Measurements from ENCODE around the gene RFLNA.

The RFLNA gene

DNA sequence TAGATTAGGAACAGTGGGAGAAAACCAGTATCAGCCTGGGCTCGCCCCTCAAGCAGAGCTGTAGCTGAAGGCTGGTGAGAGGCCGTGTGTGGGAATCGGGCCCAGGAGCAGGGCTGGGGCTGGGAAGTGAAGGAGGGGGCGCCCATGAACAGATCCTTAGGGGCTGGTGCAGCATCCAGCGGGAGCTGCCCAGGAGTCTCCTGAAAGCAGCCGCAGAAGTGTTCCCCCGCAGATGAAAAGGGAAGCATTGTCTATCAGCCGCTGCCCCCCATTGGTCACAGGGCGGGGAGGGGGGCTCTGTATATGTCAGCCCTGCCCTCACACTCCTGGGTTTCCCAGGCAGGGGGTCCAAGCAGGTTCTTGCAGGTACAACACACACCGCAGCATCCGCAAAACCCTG is 15.6 kb upstream of the RFLNA start:
- in situ Hi-C loops (cut with HindIII; ENCODE audit: low pct_ligation_motif_present, low pct_unique_long_range_greater_than_20kb, low sequenced_read_pairs), result no loop called here
- DNase-seq, result no peak

DNA sequence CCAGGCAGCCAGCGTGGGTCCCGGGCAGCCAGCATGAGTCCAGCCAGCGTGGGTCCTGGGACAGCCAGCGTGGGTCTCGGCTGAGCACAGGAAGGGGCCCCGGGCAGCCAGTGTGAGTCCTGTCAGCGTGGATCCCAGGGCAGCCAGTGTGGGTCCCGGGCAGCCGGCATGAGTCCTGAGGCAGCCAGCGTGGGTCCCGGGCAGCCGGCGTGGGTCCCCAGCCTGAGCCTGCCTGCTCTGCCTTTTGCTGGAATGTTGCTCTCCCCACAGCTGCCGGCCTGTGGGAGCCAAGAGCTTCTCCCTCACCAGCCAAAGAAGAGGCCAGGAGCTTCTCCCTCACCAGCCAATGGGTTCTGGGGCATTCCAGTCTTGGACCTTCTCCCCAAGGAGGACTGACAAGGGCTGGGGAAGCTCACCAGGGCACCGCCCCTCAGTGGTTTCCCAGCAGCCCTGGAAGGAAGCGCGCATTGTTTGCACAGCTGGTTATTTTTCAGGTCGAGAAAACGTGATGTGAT is 15.0 kb upstream of the RFLNA start:
- no peak for DNase-seq
- in situ Hi-C loops (cut with HindIII; ENCODE audit: low pct_ligation_motif_present, low pct_unique_long_range_greater_than_20kb, low sequenced_read_pairs), result no loop called here

DNA sequence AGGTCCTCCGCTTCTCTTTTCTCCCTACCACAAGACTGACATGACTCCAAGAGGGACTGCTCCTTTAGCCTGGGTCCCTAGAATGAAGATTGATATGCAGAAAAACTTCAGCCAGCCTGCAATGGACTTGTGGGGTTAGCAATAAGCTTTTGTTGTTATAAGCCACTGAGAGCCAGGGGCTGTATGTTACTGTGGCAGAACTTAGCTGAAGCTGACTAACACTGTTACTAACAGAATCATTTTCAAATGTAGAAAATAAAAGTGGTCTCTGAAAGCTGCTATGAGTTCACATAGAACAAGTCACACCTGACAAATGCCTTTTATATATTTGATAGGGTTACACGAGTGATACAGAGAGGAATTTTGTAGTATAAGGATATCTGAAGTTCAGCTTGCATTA is 13.6 kb upstream of the RFLNA start:
- in situ Hi-C loops (cut with HindIII; ENCODE audit: low pct_ligation_motif_present, low pct_unique_long_range_greater_than_20kb, low sequenced_read_pairs), result no loop called here
- DNase-seq, result no peak

DNA sequence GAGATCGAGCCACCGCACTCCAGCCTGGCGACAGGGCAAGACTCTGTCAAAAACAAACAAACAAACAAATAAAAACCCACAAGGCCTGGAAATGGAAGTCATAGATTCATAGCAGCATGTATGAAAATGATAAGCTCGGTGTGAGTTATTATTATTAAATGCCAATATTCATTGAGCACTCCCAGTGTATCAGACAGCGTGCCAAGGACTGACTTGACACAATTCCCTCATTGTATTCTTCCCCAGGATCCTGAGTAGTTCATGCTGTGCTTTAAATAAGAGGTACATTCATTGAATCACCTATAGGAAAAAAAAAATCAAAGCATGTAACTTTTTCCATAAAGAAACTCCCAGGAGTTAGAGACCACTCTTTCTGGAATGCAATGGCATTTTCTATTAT is 12.6 kb upstream of the RFLNA start:
- in situ Hi-C loops (cut with HindIII; ENCODE audit: low pct_ligation_motif_present, low pct_unique_long_range_greater_than_20kb, low sequenced_read_pairs), result no loop called here
- no peak for DNase-seq

DNA sequence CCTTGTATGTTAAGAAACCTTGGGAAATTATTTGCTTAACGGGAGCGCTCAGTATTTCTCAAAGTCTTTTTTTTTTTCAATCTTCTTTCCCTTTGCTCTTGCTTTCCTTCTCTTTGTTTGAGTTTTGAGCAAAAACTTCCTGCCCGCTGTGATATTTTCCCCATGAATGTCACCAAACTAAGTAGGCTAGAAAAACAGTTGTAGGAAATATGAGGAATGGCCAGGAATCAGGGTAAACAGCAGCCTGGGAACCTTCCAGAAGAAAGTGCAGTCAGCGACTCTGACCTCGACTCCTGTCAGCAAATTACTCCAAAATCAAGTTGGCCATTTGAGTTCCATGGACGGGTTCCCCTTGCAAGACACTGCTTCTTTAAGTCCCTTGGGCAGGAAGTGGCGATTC is 11.6 kb upstream of the RFLNA start:
- in situ Hi-C loops (cut with HindIII; ENCODE audit: low pct_ligation_motif_present, low pct_unique_long_range_greater_than_20kb, low sequenced_read_pairs), result no loop called here
- DNase-seq, result no peak

DNA sequence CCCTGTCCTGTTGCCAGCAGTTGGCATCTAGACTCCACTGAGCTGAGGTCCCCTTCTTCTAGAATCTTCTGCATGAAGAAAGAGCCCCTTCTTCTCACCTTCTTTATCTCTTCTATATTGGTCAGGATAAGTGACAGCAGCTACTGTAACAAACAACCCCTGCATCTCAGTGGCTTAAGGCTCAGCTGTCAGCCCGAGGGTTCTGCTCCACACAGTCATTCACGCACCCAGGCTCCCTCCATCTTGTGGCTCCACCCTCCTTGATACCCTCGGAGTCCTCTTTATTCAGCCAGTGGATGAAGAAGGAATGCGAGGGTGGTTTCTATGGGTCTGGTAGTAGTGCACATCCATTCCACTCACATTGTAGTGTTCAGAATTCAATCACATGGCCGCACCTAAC is 10.5 kb upstream of the RFLNA start:
- in situ Hi-C loops (cut with HindIII; ENCODE audit: low pct_ligation_motif_present, low pct_unique_long_range_greater_than_20kb, low sequenced_read_pairs), result no loop called here
- DNase-seq, result no peak

DNA sequence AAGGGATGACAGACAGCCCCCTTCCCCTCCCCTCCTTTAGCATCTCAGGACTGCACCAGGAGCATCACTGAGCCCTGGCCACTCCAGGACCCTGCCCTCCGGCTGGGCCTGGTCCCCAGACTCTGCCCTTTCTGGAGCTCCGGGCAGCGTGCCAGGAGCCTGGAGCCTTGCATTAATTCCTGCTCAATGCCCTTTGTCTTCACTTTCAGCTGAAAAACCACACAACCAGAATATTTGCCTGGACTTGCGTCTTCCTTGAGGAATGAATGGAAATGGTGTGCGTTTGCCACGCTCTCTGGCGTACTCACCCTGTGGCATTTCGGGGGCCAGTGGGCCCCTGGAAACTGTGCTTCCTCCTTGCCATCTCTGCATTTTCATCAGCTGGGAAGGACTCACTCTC is 8.5 kb upstream of the RFLNA start:
- in situ Hi-C loops (cut with HindIII; ENCODE audit: low pct_ligation_motif_present, low pct_unique_long_range_greater_than_20kb, low sequenced_read_pairs), result no loop called here
- no peak for DNase-seq

DNA sequence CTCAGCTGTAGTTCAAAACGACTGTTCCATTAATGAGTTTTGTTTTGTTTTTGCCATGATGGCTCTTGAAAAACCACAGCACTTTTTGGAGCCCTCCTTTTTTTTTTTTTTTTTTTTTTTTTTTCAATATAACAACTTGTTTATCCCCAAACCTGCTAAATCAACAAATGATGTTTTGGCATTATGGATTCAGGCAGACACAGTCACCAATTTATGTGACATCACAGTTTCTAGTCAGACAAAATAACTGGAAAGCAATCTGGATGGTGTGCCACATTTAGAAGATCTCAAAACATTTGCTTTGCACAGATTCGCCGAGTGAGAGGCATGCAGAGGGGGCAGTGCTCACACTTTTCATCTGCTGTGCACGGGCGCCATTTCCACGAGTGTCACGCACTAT is 7.9 kb upstream of the RFLNA start:
- in situ Hi-C loops (cut with HindIII; ENCODE audit: low pct_ligation_motif_present, low pct_unique_long_range_greater_than_20kb, low sequenced_read_pairs), result no loop called here

DNA sequence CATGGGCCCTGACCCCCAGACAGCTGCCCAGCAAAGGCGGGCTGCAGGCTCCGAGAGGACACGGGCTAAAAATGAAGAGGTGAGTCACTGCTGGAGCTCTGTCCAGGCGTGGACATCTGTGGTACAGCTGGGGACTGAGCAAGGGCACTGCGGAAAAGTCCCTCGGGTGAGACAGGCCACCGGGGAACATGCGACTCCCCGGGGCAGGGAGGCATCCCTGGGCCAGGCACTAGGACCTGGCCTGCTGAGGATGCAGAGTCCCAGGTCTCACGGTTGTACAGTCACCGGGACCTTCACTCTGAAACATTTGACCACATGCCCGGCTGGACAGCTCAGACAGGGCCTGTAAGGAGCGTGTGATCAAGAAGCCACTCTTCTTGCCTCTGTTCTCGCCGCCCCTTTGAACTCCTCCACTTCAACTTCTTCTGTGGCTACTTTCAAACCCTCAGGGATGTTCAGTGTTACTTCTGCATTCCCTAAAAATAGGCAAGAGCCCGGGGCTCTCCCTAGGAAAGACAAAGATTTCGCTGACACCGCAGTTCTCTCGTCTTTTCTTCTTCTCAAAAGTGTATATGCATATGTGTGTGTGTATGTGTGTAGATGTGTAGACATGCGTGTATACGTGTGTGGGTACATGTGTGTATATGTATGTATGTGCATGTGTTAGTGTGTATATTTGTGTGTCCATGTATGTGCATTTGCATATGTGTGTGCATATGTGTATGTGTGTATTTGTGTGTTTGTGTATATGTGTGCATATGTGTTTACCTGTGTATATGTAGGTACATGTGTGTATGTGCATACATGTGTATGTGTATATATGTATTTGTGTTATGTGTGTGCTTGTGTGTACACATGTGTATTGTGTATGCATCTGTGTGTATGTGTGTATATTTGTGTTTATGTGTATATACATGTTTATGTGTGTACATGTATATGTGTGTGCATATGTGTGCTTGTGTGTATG is 5.0 kb upstream of the RFLNA start:
- no peak for DNase-seq
- in situ Hi-C loops (cut with HindIII; ENCODE audit: low pct_ligation_motif_present, low pct_unique_long_range_greater_than_20kb, low sequenced_read_pairs), result no loop called here

More for the DNA sequence above, 7.9 kb upstream of the RFLNA start:
- no peak for DNase-seq

DNA sequence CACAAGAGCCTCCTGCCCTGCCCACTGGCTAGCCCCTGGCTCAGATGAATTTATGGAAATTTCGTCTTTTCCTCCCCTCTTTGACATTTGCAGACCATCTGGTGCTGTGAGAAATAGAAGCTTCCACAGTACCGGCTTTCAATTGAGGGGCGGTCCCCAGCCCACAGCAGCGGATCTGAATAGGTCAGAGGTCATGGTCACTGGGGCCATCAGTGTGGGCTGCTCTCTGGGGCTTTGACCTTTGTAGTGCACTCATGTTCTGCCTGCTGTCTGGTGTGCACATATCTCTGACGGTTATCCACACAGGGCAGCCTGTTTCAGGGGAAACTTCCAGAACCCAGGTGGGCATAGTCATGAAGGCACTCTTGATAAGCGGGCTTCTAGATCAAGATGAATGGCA is 2.5 kb upstream of the RFLNA start:
- in situ Hi-C loops (cut with HindIII; ENCODE audit: low pct_ligation_motif_present, low pct_unique_long_range_greater_than_20kb, low sequenced_read_pairs), result no loop called here
- no peak for DNase-seq

DNA sequence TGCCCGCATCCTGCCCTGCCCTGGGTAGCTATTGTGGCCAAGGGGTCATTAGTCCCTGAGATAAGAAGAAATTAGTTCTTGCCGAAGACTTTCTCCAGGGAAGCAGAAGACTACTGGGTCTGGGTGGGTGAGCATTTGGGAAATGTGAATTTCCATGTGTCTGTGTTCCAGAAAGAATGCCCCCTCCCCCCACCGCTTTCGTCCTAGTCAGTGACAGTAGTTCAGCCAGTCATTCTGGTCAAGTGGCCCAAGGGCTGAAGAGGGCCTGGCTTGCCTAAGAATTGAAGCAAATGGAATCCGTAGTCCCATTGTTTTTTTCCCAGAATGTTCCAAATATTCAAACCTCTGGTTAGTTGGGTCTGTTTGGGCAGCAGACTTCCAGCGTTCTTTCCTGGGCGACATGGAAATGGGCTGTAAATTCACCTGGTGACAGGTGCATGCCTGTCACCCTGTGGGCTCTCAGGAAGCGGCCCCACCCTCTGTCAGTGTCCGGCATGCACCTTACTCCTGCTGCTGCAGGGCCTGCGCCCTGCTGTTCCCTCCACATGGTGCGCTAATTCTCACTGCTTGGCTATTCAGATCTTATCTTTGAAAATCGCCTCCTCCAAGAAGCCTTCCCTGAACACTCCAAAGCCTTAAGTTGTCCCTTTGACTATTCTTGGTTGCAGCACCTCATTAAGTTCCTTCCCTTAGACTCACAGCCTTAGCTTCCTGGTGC is 1.4 kb upstream of the RFLNA start:
- in situ Hi-C loops (cut with HindIII; ENCODE audit: low pct_ligation_motif_present, low pct_unique_long_range_greater_than_20kb, low sequenced_read_pairs), result no loop called here

DNA sequence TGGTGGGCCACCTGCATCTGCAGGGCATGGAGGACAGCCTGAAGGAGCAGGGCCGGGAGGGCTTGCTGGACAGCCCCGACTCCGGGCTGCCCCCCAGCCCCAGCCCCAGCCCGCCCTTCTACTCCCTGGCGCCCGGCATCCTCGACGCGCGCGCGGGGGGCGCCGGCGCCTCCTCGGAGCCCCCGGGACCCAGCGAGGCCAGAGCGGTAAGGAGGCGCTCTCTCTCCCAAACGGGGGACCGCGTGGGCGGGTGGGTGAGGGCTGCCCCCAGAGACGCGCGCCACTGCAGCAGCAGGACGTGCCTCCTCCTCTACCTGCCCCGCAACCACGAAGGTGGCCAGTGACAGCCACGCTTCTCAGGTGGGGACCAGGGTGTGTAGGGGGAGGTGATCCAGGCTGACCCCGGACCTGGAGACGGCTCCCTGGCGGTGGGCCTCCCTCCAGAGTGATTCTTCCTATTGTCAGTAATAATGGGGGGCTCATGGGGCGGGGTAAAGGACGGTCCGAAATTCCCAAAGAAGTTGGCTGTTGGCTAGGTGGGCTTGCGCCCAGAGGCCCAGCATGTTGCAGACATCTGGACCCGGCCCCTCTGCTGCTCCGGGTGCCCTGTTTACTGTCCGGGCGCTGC is 652 bp downstream of the RFLNA start:
- in situ Hi-C loops (cut with HindIII; ENCODE audit: low pct_ligation_motif_present, low pct_unique_long_range_greater_than_20kb, low sequenced_read_pairs), result no loop called here
- no peak for DNase-seq

More for the DNA sequence above, 1.4 kb upstream of the RFLNA start:
- no peak for DNase-seq

DNA sequence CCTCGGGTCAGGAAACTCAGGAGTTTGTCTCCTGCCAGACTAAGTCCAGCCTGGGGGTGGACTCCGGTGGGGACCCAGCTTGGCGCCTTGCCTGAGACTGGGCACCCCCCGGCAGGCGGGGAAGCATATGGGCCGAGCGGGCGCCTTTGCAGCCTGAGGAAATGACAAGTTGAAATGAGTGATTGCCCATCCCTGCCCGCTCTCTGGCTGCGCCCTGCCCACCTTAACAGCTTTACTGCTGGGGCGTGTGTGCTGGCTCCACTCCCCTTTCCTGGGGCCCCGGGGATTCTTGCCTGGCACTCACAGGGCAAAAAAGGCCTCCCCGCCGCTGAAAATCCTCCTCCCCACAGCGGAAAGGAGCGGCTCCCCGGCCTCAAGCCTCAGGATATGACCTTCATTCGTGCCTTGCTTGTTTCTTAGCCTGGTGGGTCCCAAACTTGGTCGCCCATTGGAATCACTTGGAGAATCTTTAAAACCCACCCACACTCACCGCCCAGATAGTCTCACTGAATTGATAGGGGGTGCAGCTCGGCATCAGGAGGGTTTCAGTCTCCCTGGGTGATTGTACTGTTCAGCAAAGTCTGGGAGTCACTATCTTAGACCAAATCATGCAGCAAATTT is 1.5 kb downstream of the RFLNA start:
- in situ Hi-C loops (cut with HindIII; ENCODE audit: low pct_ligation_motif_present, low pct_unique_long_range_greater_than_20kb, low sequenced_read_pairs), result no loop called here
- DNase-seq, result no peak

DNA sequence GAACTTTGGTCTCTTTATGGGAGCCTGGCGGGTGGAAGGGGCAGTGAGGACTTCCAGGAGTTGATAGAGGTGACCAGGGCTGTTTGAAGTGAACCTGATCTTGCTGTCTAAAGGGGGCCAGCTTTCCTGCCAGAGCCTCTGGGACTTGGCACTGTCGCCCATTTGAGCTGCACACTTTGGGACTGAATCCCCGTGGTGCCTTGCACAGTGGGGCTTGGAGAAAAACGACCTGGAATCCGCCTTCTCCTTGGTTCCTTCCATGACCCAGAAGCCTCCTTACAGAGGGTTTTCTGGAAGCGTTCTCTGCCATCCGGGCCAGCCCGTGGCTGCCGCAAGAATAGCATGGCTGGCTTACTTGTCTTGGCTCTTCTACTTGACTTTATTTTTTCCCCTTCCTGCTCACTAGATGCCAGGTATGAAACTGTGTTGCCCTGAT is 2.0 kb downstream of the RFLNA start:
- in situ Hi-C loops (cut with HindIII; ENCODE audit: low pct_ligation_motif_present, low pct_unique_long_range_greater_than_20kb, low sequenced_read_pairs), result no loop called here
- no peak for DNase-seq

DNA sequence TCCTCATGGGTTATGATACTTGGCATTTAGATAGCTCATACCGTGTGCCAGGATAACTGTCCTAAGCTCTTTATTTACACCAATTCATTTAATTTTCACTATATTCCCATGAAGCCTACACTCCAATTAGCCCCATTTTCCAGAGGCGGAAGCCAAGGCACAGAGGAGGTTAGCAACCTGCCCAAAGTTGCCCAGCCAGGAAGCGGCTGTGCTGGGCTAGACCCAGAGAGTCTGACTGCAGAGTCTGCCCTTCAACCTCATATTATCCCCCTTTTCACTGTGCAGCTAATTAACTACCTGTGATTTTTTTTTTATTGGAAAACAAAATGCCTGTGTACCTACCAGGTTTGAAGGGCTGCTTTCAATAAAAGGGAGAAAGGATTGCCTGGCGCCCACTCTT is 2.5 kb downstream of the RFLNA start:
- in situ Hi-C loops (cut with HindIII; ENCODE audit: low pct_ligation_motif_present, low pct_unique_long_range_greater_than_20kb, low sequenced_read_pairs), result no loop called here

DNA sequence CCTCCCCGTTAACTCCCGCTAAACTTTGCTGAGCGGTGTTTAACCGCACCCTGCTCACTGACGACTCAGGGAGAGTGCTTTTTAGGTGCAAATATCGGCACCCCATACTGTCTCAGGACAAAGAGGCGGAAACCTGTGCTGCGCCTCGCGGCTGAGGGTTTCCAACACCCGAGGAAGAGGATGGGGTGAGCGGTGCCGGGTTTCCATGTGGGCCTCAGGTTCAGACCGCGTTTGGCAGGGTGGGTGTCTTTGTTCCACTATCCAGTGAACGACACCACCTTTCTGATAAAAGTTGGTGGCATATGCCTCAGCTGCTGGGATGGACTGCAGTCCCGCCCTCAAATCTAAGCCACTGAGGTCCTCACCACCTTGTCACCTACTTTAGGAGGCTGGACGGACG is 3.0 kb downstream of the RFLNA start:
- DNase-seq, result no peak
- in situ Hi-C loops (cut with HindIII; ENCODE audit: low pct_ligation_motif_present, low pct_unique_long_range_greater_than_20kb, low sequenced_read_pairs), result no loop called here

More for the DNA sequence above, 2.5 kb downstream of the RFLNA start:
- no peak for DNase-seq

DNA sequence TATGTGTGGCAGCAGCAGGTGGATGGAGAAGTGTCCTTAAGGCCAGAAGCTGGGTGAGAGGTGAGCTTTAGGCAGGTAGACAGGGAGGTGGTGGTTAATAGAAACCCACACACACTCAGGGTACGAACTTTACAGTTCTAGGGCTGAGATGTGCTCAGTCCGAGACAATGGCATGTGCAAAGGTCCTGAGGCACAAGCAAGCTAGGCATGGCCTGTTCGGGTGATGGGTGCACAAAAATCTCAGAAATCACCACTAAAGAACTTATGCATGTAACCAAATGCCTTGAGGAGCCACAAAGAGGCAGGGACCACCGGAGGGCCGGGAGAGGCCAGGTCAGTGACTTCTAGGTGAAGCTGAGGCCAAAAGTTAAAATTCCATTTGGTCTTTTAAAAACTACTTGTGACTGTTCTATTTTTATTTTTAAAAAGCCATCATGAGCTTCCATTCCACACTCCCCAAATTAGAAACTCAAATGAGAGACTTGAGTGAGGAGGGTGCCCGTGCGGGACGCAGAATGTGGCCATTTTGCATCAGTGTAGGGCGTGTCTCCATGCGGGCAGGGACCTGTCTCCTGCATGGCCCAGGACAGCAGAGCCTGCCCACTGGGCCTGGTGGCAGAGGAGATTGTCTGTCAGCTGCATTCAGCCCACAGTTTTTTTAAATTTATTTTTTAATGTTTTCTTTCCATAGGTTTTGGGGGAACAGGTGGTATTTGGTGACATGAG is 4.0 kb downstream of the RFLNA start:
- no peak for DNase-seq
- in situ Hi-C loops (cut with HindIII; ENCODE audit: low pct_ligation_motif_present, low pct_unique_long_range_greater_than_20kb, low sequenced_read_pairs), result no loop called here

All from ACHN (cell line).